Neural cell (in vitro differentiated cells): Measurements from ENCODE around the gene GGCX.
"Not testable (repeated sequence)": the region's sequence is repeated elsewhere in the genome, so short reads cannot be mapped to it uniquely, and the experiment has no call there.

Experiments used
- CTCF ChIP-seq: fragments of 450-650 bp; IDR thresholded peaks from 2 replicates; pipeline ENCODE4 v1.5.1; 2014; ENCODE audit warnings: antibody characterized with exemption, mild to moderate bottlenecking, moderate library complexity; ENCODE audit not compliant: poor library complexity, severe bottlenecking
- EZH2 ChIP-seq: fragments of 200-600, 300-800 bp; shearing (Covaris generic), sonication (generic); IDR thresholded peaks from 2 replicates; pipeline ENCODE4 v1.6.1; 2014; ENCODE audit warnings: antibody characterized with exemption, low read length, borderline replicate concordance, mild to moderate bottlenecking; ENCODE audit not compliant: insufficient read depth, poor library complexity, severe bottlenecking
- REST ChIP-seq: IDR thresholded peaks from 2 replicates; pipeline ENCODE4 v1.6.1; 2012; ENCODE audit warnings: borderline replicate concordance

- TF ChIP-seq REST, EZH2, CTCF: not testable (repeated sequence)
Observed at GRCh38 chr2:85604133-85604444, 42.8 kb upstream of the GGCX start.
